A549 (cell line): ENCODE measurements around the gene NRIP1. TPM values are rescaled to one million over a fixed set of nuclear protein-coding genes. Genes with fewer than 3 reads are reported as not detected.

ENCODE experiments used
- ATAC-seq, 2 experiments: fragments of 200-7000 bp in 1 of 2; fragments of >200 bp in 1 of 2; cut with Nextera tagmentation in 1 of 2; cut with Tn5 transposase in 1 of 2; 3 replicates each; pipeline versions ENCODE4 v1.8.0 to v1.9.1; 2018 to 2020; ENCODE audit warnings: mild to moderate bottlenecking in 1 of 2, moderate library complexity in 1 of 2
- CTCF ChIA-PET: fragments of 300-600 bp; sonication (Branson Sonifier 250); formaldehyde crosslinking; extraction: SDS; loops from one replicate; lab custom pipeline; 2021; ENCODE audit warnings: antibody characterized with exemption, inconsistent platforms; lab: Yijun Ruan, JAX
- POLR2A ChIA-PET: fragments of 350-600 bp; formaldehyde crosslinking; extraction: SDS; loops from one replicate; lab custom pipeline; 2021; ENCODE audit warnings: antibody characterized with exemption, inconsistent platforms; lab: Yijun Ruan, JAX
- DNase-seq, 2 experiments: peaks; one replicate each; pipeline versions ENCODE4 v3.0.0 to v3.0.0-alpha.2; 2011 to 2016; ENCODE audit warnings: low read depth in 1 of 2, low spot score in 1 of 2
- FAIRE-seq: peaks from 2 replicates; lab custom pipeline; 2011; peaks lifted over from hg19 to GRCh38; lab: Jason Lieb, UNC
- H3K27ac ChIP-seq, 2 experiments: fragments of >200 bp; sonication (Bioruptor Twin); formaldehyde crosslinking; 3 replicates each; pipeline ENCODE4 v1.5.1; 2016 to 2017
- H3K4me1 ChIP-seq: fragments of >200 bp; sonication (Bioruptor Twin); formaldehyde crosslinking; 3 replicates; pipeline ENCODE4 v1.6.1; 2016
- H3K4me2 ChIP-seq: fragments of >200 bp; sonication (Bioruptor Twin); formaldehyde crosslinking; 3 replicates; pipeline ENCODE4 v1.6.1; 2016
- H3K4me3 ChIP-seq: fragments of >200 bp; sonication (Bioruptor Twin); formaldehyde crosslinking; 3 replicates; pipeline ENCODE4 v1.5.1; 2016
- H3K9me3 ChIP-seq: fragments of >200 bp; sonication (Bioruptor Twin); formaldehyde crosslinking; 3 replicates; pipeline ENCODE4 v1.6.1; 2016
- BHLHE40 ChIP-seq: IDR thresholded peaks from 2 replicates; pipeline ENCODE4 v1.6.1; 2012; ENCODE audit warnings: low read depth, low read length, inconsistent platforms
- CEBPB ChIP-seq, 2 experiments: fragments of >200 bp in 1 of 2; sonication (Bioruptor Twin) in 1 of 2; formaldehyde crosslinking in 1 of 2; IDR thresholded peaks; 2 replicates each; pipeline ENCODE4 v1.6.1; 2012 to 2016
- CHD2 ChIP-seq: fragments of 150-350 bp; IDR thresholded peaks from 2 replicates; pipeline ENCODE4 v1.6.1; 2014; ENCODE audit warnings: low read length; ENCODE audit not compliant: partially characterized antibody
- EHMT2 ChIP-seq: fragments of 200-600 bp; sonication (generic); IDR thresholded peaks from 2 replicates; pipeline ENCODE4 v1.6.1; 2016; ENCODE audit warnings: antibody characterized with exemption, low read depth, mild to moderate bottlenecking, moderate library complexity
- JUNB ChIP-seq: fragments of >200 bp; sonication (Bioruptor Twin); formaldehyde crosslinking; IDR thresholded peaks from 2 replicates; pipeline ENCODE4 v1.6.1; 2016
- KDM5A ChIP-seq: fragments of 200-600 bp; sonication (generic); IDR thresholded peaks from 2 replicates; pipeline ENCODE4 v1.6.1; 2016; ENCODE audit warnings: antibody characterized with exemption, mild to moderate bottlenecking
- MAFK ChIP-seq: fragments of 450-650 bp; IDR thresholded peaks from 2 replicates; pipeline ENCODE4 v1.6.1; 2014; ENCODE audit not compliant: partially characterized antibody
- MAZ ChIP-seq: fragments of 150-350 bp; IDR thresholded peaks from 2 replicates; pipeline ENCODE4 v1.6.1; 2014; ENCODE audit warnings: antibody characterized with exemption, low read depth, low read length, borderline replicate concordance
- MYC ChIP-seq: IDR thresholded peaks from 2 replicates; pipeline ENCODE4 v1.6.1; 2012; ENCODE audit warnings: mild to moderate bottlenecking, inconsistent platforms, low read length, improper control_type of control experiment, borderline replicate concordance
- NPAS2 ChIP-seq: fragments of 250-450 bp; sonication (Bioruptor Pico); IDR thresholded peaks from 2 replicates; pipeline ENCODE4 v1.8.0; 2022; ENCODE audit warnings: mild to moderate bottlenecking, moderate library complexity, borderline replicate concordance
- PHF8 ChIP-seq: fragments of 200-600 bp; sonication (generic); IDR thresholded peaks from 2 replicates; pipeline ENCODE4 v1.6.1; 2016; ENCODE audit warnings: low read depth, mild to moderate bottlenecking, antibody characterized with exemption, moderate library complexity, borderline replicate concordance
- RARB ChIP-seq: fragments of 250-450 bp; sonication (Bioruptor Pico); IDR thresholded peaks from 2 replicates; pipeline ENCODE4 v1.8.0; 2021; ENCODE audit warnings: mild to moderate bottlenecking, moderate library complexity
- RNF2 ChIP-seq: fragments of 200-600 bp; sonication (generic); IDR thresholded peaks from 2 replicates; pipeline ENCODE4 v1.6.1; 2016; ENCODE audit warnings: low read depth, mild to moderate bottlenecking, antibody characterized with exemption, moderate library complexity, borderline replicate concordance
- TFCP2L1 ChIP-seq: fragments of 250-450 bp; sonication (Bioruptor Pico); IDR thresholded peaks from 2 replicates; pipeline ENCODE4 v1.5.0; 2021; ENCODE audit warnings: mild to moderate bottlenecking
- ZNF302 ChIP-seq: fragments of 250-450 bp; sonication (Bioruptor Pico); IDR thresholded peaks from 2 replicates; pipeline ENCODE4 v1.9.0; 2021; ENCODE audit warnings: inconsistent platforms, mild to moderate bottlenecking, moderate library complexity
- WGBS: methylation state at CpG from one replicate; pipeline ENCODE4 v1.1.6; 2017; ENCODE audit errors: missing lambda C conversion rate; 5-methylcytosine and 5-hydroxymethylcytosine counted together
- polyA plus RNA-seq, 4 experiments: library from polyadenylated mRNA; depleted of rRNA in 3 of 4; stranded (reverse); fragments of >200 nt; fragmentation: RNase III in 1 of 4; extraction: RNeasy Plus Mini Kit Qiagen cat#74134 plus additional on column Dnase treatment in 1 of 4; gene quantifications; 2 replicates in 3 of 4; 3 replicates in 1 of 4; pipeline ENCODE4 v1.2.3, GENCODE V29; 2011 to 2017
- TF ChIP-seq, protein P1 (sequence below): fragments of 150-350 bp; IDR thresholded peaks from 2 replicates; pipeline ENCODE4 v1.6.1; 2014; ENCODE audit warnings: low read depth, mild to moderate bottlenecking, low read length
- TF ChIP-seq, protein P2 (sequence below): fragments of >200 bp; sonication (Bioruptor Twin); formaldehyde crosslinking; IDR thresholded peaks from 2 replicates; pipeline ENCODE4 v1.6.1; 2016
- TF ChIP-seq, protein P3 (sequence below): IDR thresholded peaks from 2 replicates; pipeline ENCODE4 v1.6.1; 2012; ENCODE audit warnings: low read depth, borderline replicate concordance
- TF ChIP-seq, protein P4 (sequence below): IDR thresholded peaks from 2 replicates; pipeline ENCODE4 v1.6.1; 2012
- TF ChIP-seq, protein P5 (sequence below): fragments of 250-450 bp; sonication (Bioruptor Pico); IDR thresholded peaks from 2 replicates; pipeline ENCODE4 v1.5.0; 2021; ENCODE audit warnings: mild to moderate bottlenecking, moderate library complexity, borderline replicate concordance
- TF ChIP-seq, protein P6 (sequence below): fragments of >200 bp; sonication (Bioruptor Twin); formaldehyde crosslinking; IDR thresholded peaks from 3 replicates; pipeline ENCODE4 v1.5.1; 2016
- TF ChIP-seq, protein P7 (sequence below): fragments of >200 bp; sonication (Bioruptor Twin); formaldehyde crosslinking; IDR thresholded peaks from 3 replicates; pipeline ENCODE4 v1.6.1; 2016

The NRIP1 gene
- polyA plus RNA-seq, 2 of the 4 experiments (the other 2 are of a cell fraction), result 18.9 to 35.5 TPM

DNA sequence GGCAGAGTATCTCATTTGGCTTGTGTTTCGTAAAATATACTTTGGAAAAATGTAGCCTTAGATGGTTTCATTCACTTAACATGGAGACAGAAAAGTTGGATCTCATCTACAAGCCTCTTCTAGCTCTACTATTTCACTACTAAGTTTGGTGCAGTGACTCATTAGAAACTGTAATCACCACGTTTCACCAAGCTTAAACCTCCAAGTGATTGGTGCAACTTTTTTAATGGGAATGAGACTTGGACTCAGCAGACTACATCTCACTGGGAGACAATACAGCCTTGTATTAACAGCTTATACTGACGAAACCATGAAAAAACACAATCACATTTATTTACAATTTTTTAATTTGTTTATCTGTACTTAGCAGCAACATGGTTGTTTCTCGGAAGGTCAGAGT lies 29.9 kb upstream of the NRIP1 start (continued):
- TF ChIP-seq, protein P1, sequence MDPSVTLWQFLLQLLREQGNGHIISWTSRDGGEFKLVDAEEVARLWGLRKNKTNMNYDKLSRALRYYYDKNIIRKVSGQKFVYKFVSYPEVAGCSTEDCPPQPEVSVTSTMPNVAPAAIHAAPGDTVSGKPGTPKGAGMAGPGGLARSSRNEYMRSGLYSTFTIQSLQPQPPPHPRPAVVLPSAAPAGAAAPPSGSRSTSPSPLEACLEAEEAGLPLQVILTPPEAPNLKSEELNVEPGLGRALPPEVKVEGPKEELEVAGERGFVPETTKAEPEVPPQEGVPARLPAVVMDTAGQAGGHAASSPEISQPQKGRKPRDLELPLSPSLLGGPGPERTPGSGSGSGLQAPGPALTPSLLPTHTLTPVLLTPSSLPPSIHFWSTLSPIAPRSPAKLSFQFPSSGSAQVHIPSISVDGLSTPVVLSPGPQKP, result no peak
- TF ChIP-seq EHMT2 (no peak), TFCP2L1 (no peak)
- TF ChIP-seq, protein P2, sequence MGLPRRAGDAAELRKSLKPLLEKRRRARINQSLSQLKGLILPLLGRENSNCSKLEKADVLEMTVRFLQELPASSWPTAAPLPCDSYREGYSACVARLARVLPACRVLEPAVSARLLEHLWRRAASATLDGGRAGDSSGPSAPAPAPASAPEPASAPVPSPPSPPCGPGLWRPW, result no peak

DNA sequence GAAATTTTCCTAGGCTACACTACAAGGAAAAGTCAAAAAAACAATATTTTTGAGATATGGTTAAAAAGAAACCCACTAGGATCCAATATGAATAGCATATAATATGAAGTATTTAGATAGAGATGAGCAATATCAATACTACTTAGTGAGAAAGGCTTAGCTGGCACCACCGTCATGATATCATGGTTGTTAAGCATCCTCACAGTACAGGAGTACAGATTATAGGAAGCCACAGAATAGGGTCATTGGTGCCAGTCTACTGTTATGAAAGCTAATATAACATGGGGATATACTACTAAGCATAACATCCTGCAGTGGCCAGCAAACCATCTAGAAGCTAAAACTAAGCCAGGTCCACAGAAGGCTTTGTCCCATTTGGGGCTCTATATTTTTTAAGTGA lies 28.4 kb upstream of the NRIP1 start:
- H3K4me3 ChIP-seq, result no peak overlapping the region
- no peaks in the 10 kb centered on the region for H3K9me3 ChIP-seq
- no peak for TF ChIP-seq ZNF302 (CRISPR knock-in tag)
- TF ChIP-seq PHF8, result no peak
- TF ChIP-seq EHMT2, result no peak
- H3K4me1 ChIP-seq, result no peaks in the 10 kb centered on the region
- ATAC-seq (no peak), DNase-seq (no peak), FAIRE-seq (no peak)
- ChIA-PET CTCF (no interaction called here), POLR2A (no interaction called here)
- 75% methylated on average over 1 of the region's 1 CpG for WGBS
- H3K27ac ChIP-seq, result no peak overlapping the region
- H3K4me2 ChIP-seq, result no peak overlapping the region

DNA sequence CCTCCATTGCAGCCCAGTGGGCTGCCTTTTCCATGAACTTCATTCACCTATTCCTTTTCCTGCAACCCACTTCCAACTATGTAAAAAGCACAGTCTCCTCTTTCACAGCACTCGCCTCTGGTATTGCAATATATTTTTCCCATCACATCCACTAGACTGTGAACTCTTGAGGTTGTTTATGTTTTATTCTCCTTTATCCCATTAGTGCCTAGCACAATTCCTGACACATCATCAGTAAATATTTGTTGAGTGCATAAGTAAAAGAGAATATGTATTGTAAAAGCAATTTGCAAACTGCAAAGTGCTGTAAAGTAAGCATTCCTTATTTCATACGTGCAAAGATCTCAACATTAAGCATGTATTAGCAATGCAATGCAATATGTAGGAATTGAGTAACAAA lies 27.9 kb upstream of the NRIP1 start:
- Histone ChIP-seq H3K4me3 (no peak overlapping the region), H3K4me2 (no peak overlapping the region), H3K27ac (no peak overlapping the region), H3K9me3 (no peaks in the 10 kb centered on the region), H3K4me1 (no peaks in the 10 kb centered on the region)
- 75% methylated on average over 2 of the region's 2 CpGs for WGBS
- FAIRE-seq (no peak), DNase-seq (no peak), ATAC-seq (no peak)
- ChIA-PET CTCF (no interaction called here), POLR2A (no interaction called here)
- no peak for TF ChIP-seq JUNB
- TF ChIP-seq MAZ, result no peak
- TF ChIP-seq PHF8, result no peak
- TF ChIP-seq MAFK, result no peak
- TF ChIP-seq RNF2, result no peak
- no peak for TF ChIP-seq BHLHE40
- no peak for TF ChIP-seq NPAS2 (CRISPR knock-in tag)
- TF ChIP-seq, protein P3, sequence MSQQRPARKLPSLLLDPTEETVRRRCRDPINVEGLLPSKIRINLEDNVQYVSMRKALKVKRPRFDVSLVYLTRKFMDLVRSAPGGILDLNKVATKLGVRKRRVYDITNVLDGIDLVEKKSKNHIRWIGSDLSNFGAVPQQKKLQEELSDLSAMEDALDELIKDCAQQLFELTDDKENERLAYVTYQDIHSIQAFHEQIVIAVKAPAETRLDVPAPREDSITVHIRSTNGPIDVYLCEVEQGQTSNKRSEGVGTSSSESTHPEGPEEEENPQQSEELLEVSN, result no peak
- TF ChIP-seq, protein P4, sequence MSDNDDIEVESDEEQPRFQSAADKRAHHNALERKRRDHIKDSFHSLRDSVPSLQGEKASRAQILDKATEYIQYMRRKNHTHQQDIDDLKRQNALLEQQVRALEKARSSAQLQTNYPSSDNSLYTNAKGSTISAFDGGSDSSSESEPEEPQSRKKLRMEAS, result no peak
- no peak for TF ChIP-seq CEBPB (IDR thresholded peaks at IDR 0.05)
- TF ChIP-seq MYC, result no peak
- TF ChIP-seq, protein P5, sequence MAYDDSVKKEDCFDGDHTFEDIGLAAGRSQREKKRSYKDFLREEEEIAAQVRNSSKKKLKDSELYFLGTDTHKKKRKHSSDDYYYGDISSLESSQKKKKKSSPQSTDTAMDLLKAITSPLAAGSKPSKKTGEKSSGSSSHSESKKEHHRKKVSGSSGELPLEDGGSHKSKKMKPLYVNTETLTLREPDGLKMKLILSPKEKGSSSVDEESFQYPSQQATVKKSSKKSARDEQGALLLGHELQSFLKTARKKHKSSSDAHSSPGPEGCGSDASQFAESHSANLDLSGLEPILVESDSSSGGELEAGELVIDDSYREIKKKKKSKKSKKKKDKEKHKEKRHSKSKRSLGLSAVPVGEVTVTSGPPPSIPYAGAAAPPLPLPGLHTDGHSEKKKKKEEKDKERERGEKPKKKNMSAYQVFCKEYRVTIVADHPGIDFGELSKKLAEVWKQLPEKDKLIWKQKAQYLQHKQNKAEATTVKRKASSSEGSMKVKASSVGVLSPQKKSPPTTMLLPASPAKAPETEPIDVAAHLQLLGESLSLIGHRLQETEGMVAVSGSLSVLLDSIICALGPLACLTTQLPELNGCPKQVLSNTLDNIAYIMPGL (CRISPR knock-in tag), result no peak
- no peak for TF ChIP-seq EHMT2
- no peak for TF ChIP-seq CHD2
- no peak for TF ChIP-seq RARB (CRISPR knock-in tag)
- TF ChIP-seq, protein P6, sequence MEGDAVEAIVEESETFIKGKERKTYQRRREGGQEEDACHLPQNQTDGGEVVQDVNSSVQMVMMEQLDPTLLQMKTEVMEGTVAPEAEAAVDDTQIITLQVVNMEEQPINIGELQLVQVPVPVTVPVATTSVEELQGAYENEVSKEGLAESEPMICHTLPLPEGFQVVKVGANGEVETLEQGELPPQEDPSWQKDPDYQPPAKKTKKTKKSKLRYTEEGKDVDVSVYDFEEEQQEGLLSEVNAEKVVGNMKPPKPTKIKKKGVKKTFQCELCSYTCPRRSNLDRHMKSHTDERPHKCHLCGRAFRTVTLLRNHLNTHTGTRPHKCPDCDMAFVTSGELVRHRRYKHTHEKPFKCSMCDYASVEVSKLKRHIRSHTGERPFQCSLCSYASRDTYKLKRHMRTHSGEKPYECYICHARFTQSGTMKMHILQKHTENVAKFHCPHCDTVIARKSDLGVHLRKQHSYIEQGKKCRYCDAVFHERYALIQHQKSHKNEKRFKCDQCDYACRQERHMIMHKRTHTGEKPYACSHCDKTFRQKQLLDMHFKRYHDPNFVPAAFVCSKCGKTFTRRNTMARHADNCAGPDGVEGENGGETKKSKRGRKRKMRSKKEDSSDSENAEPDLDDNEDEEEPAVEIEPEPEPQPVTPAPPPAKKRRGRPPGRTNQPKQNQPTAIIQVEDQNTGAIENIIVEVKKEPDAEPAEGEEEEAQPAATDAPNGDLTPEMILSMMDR, result no peak
- TF ChIP-seq, protein P7, sequence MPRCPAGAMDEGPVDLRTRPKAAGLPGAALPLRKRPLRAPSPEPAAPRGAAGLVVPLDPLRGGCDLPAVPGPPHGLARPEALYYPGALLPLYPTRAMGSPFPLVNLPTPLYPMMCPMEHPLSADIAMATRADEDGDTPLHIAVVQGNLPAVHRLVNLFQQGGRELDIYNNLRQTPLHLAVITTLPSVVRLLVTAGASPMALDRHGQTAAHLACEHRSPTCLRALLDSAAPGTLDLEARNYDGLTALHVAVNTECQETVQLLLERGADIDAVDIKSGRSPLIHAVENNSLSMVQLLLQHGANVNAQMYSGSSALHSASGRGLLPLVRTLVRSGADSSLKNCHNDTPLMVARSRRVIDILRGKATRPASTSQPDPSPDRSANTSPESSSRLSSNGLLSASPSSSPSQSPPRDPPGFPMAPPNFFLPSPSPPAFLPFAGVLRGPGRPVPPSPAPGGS, result no peak
- no peak for TF ChIP-seq KDM5A
- TF ChIP-seq, protein P1, result no peak
- TF ChIP-seq, all 56 proteins: peak for 0
